Activated naive CD8-positive, alpha-beta T cell treated with anti-CD3 and anti-CD28 coated beads, Interleukin-2, amount 10 ng/mL, durations not matched to agents 7 days and 5 days (primary cell): ENCODE results near the gene TCF7L2. TPM values are rescaled to one million over a fixed set of nuclear protein-coding genes. Genes with fewer than 3 reads are reported as not detected.
"Not testable (repeated sequence)": the region's sequence is repeated elsewhere in the genome, so short reads cannot be mapped to it uniquely, and the experiment has no call there.

Experiments used
- ATAC-seq: fragments of 150-1000 bp; cut with Tn5 transposase; one replicate; pipeline ENCODE4 v1.10.0; 2021; ENCODE audit warnings: low read depth, moderate library complexity
- POLR2A ChIA-PET: fragments of 350-600 bp; sonication (Branson Sonifier 250); formaldehyde crosslinking; loops from one replicate; lab custom pipeline; 2021; ENCODE audit warnings: antibody characterized with exemption; lab: Charles Lee
- DNase-seq: peaks from one replicate; pipeline ENCODE4 v3.0.0; 2021
- H3K27ac Mint-ChIP-seq: one replicate; pipeline ENCODE4 v1.8.0; 2022; ENCODE audit warnings: mild to moderate bottlenecking, mixed read lengths
- H3K27me3 Mint-ChIP-seq: one replicate; pipeline ENCODE4 v1.8.0; 2022; ENCODE audit warnings: mild to moderate bottlenecking, moderate library complexity, mixed read lengths
- H3K36me3 Mint-ChIP-seq: one replicate; pipeline ENCODE4 v1.8.0; 2021; ENCODE audit warnings: mild to moderate bottlenecking, mixed read lengths
- H3K4me1 Mint-ChIP-seq: one replicate; pipeline ENCODE4 v1.8.0; 2021; ENCODE audit warnings: mixed read lengths
- H3K4me3 Mint-ChIP-seq: one replicate; pipeline ENCODE4 v1.8.0; 2022; ENCODE audit warnings: mild to moderate bottlenecking, moderate library complexity, mixed read lengths
- H3K9me3 Mint-ChIP-seq: one replicate; pipeline ENCODE4 v1.8.0; 2021; ENCODE audit warnings: mixed read lengths
- total RNA-seq, 2 experiments: library from RNA; stranded (reverse); gene quantifications; one replicate each; pipeline ENCODE4 v1.2.3, GENCODE V29; 2021

Gene TCF7L2
- total RNA-seq, 2 experiments from 2014 or later, result 1.9 to 2.2 TPM

DNA sequence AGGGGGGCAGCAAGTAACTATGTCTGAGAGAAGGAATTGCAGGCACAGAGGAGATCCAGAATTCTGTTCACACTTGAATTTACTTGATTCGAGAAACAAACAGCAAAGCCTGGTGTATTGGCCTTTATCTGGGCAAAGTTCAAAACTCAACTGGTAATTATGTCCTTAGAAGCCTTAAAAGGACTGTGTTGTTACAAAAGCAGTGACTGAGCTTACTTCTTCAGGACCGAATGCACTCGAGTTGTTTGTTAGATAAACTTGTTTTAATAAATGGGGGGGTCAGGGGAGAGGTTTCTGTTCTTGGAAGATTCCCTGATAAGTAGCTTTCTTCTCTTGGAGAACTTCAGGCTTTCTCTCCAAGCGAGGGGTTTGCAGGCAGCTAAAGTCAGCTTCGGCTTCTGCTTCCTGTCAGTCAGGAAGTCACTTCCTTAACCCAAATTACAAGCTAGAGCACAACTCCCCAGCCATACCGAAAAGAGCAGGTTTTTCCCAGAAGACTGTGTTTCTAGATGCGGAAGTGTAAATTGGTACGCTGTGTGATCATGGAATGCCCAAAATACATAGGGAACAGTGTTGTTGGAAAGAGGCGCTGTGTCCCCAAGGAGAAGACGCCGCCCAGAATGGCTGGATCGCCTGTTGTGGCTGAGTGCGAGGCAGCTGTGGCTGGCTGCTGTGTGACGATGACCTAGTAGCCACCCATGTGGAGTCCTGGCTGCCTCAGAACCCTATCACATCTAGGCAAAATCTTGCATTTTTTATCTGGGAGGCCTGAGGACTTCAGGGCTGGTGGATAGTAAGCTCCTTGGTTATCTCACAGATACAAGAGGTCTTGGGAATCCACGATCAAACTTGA, 110.4 kb downstream of the TCF7L2 start:
- Mint-ChIP-seq H3K4me1 (no peaks in the 10 kb centered on the region), H3K9me3 (no peaks in the 10 kb centered on the region), H3K27me3 (peaks cover 19% of the 10 kb centered on the region), H3K4me3 (no peak overlapping the region), H3K27ac (no peak overlapping the region), H3K36me3 (no peaks in the 10 kb centered on the region)
- no peak for DNase-seq
- POLR2A ChIA-PET, result no interaction called here
- ATAC-seq, result peak; percentile 42

DNA sequence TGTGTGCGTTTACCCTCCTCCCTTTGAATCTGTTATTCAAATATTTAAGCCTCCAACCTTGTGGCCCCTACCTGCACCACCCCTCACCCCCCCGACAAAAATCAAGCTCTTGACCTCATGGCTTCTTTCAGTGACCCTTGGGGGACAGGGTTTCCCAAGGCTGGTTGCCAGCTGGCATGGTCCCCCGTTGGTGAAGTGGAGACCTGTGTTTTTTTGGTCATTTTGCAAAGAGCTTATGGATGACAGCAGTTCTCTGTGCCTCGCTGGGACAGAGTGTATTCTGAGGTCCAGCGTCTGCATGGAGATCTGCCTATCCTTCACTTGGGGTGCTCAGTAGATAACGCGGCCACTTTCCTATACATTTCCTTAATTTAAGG, 111.0 kb downstream of the TCF7L2 start:
- Mint-ChIP-seq H3K27ac (no peak overlapping the region), H3K4me1 (no peaks in the 10 kb centered on the region), H3K36me3 (no peaks in the 10 kb centered on the region), H3K27me3 (peaks cover 15% of the 10 kb centered on the region), H3K4me3 (no peak overlapping the region), H3K9me3 (no peaks in the 10 kb centered on the region)
- no peak for DNase-seq
- POLR2A ChIA-PET, result no interaction called here
- ATAC-seq, result no peak

DNA sequence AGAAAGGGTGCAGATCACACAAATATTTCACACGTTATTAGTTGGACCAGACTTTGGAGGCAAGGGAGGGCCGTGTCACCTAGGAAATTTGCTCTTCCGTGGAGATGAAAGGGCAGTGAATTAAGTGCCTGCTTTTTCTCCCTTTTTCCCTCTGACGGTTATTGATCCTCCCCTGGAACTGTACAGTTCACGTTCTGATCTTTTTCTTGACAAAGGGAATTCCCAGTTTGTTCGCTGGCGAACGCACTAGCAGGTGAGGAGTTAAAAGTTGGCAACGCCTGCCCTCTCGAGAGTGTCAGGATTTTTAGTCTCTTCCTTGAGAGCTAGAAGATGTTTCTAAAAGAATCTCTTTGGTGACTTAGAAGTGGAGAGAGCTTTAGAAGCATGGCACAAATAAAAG, 111.5 kb downstream of the TCF7L2 start:
- POLR2A ChIA-PET, result no interaction called here
- peaks cover 12% of the 10 kb centered on the region for H3K27me3 Mint-ChIP-seq
- DNase-seq, result no peak

DNA sequence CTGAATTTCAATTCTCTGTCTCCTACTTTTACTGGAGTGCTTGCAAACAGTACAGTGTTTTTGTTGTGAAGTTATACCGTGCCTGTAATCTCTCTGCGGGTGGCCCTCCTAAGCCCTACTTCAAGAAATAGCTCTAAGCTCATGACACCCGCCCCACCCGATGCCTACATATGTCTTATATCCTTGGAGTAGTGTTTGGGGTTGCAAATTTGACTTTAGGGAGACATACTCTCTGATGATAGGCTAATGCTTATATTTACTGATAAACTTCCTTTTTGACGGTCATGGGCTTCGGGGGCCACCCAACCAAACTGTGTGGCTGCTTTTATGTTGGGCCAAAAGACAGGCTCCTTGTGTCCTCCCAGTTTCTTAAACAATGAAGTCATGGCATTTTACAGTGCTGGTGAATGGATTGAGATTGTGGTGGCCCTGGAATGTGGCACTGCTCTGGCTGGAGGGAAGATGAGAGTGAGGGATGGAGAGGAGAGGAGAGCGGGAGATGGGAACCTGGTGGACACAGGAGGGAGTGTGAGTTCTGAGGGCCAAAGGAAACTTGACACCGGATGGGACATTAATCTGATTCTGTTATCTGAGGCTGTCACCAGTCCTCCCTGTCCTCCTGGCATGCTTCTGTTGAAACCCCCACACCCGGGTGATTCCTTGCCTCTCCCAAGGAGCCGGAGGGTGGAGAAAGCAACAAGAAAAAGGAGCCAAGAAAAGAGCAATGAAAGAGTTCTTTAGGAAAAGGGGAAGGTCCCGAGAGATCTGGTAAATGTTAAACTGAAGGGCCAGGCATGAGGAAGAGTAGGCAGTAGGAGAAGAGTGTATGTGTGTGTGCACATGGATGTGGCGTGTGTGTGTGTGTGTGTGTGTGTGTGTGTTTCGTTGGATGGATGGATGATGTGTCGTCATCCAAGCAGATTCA, 113.3 kb downstream of the TCF7L2 start:
- ATAC-seq (no peak), DNase-seq (no peak)
- Mint-ChIP-seq H3K27ac (no peak overlapping the region), H3K4me1 (no peaks in the 10 kb centered on the region), H3K27me3 (peaks cover 12% of the 10 kb centered on the region), H3K9me3 (no peaks in the 10 kb centered on the region), H3K4me3 (no peak overlapping the region), H3K36me3 (no peaks in the 10 kb centered on the region)
- POLR2A ChIA-PET, result no interaction called here

More for the DNA sequence above, 111.5 kb downstream of the TCF7L2 start:
- Mint-ChIP-seq H3K4me3 (no peak overlapping the region), H3K36me3 (no peaks in the 10 kb centered on the region), H3K4me1 (no peaks in the 10 kb centered on the region), H3K27ac (no peak overlapping the region), H3K9me3 (no peaks in the 10 kb centered on the region)
- no peak for ATAC-seq

DNA sequence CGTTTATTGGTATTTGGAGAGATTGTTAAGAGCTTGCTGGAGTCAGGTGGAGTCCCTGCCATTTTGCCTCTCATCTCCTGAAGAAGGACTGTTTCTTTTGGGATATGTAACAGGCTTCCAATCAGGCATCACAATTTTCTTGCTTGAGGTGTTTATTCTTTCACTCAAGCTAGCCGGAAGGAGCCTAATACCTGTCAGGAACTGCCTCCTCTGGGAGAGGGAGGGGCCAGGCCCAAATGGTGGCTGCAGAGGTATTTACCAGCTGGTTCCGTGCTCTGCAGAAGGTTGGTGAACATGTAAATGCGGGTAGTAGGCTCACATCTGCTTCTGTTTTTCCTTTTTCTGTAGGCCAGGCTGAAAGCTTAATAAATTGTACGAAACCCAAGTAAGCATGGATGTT, 114.0 kb downstream of the TCF7L2 start:
- no peak for DNase-seq
- Mint-ChIP-seq H3K9me3 (no peaks in the 10 kb centered on the region), H3K4me1 (no peaks in the 10 kb centered on the region), H3K36me3 (no peaks in the 10 kb centered on the region), H3K27ac (no peak overlapping the region), H3K27me3 (peaks cover 16% of the 10 kb centered on the region), H3K4me3 (no peak overlapping the region)
- POLR2A ChIA-PET, result no interaction called here
- ATAC-seq, result no peak

DNA sequence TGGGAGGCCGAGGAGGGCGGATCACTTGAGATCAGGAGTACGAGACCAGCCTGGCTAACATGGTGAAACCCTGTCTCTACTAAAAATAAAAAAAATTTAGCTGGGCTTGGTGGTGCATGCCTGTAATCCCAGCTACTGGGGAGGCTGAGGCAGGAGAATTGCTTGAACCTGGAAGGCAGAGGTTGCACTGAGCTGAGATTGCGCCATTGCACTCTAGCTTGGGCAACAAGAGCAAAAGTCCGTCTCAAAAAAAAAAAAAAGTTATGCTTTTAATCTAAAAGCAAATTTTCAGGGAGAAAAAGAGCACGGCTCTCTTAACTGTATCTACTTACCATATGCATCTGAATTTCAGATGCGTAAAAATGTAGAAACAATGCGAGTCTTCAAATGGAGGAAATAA, 116.1 kb downstream of the TCF7L2 start:
- H3K4me1 Mint-ChIP-seq, H3K9me3 Mint-ChIP-seq, POLR2A ChIA-PET, H3K27ac Mint-ChIP-seq, DNase-seq, H3K4me3 Mint-ChIP-seq, ATAC-seq, H3K36me3 Mint-ChIP-seq: not testable (repeated sequence)
- H3K27me3 Mint-ChIP-seq, result peaks cover 16% of the 10 kb centered on the region

DNA sequence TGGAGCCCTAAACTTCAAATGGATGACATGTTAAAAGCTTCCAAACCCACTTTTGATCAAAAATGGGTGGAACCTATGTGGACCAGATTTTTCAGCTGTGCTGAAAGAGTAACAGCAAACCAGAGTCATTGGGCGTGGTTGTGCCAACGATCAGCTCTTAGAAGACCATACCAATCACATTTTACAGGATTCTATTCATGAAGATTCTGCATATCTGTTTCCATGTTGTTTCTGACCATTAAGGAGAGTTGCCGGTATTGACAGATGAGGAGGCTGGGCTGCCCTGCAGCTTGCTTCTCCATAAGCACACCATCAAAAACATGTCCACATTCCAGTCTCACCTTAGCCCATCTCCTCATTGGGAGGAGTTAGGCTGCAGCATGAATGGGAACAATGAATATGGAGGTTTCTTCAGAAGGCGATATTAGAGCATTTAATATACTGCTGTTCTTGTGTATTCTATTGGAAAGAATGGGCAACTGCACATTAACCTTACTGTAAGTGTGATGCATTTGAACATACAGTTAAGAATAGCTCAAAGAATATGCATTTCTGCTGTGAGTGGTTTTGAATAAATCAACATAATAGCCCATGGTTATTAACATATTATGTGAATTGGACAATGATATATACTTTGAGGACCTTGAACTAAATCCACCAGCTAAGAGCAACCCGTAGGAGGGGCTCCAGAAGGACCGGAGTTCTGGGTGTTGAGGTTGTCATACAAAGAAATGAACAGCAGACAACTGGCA, 116.7 kb downstream of the TCF7L2 start:
- POLR2A ChIA-PET, result no interaction called here
- H3K36me3 Mint-ChIP-seq, result no peaks in the 10 kb centered on the region
- H3K27me3 Mint-ChIP-seq, result peaks cover 11% of the 10 kb centered on the region
- no peak overlapping the region for H3K27ac Mint-ChIP-seq
- DNase-seq, result no peak
- H3K9me3 Mint-ChIP-seq, result no peaks in the 10 kb centered on the region
- no peak overlapping the region for H3K4me3 Mint-ChIP-seq
- no peaks in the 10 kb centered on the region for H3K4me1 Mint-ChIP-seq
- no peak for ATAC-seq

DNA sequence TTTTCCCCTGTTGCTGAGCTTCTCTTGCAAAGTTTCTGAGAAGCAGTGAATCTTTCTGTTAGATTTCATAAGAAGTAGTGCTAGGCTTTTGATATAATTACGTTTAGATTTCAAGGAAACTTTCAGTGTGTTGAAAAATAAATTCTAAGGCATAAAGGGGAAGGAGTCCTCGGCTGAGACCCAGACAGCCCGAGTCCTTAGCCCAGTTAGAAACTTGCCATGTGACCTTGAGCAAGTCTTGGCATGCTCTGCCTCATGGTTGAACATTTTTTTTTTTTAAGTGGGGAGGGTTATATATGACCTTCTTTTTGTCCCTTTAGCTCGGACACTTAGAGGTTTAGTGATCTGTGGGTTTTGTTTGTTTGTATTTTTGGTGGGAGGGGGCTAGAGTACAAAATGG, 117.5 kb downstream of the TCF7L2 start:
- POLR2A ChIA-PET, result no interaction called here
- no peak for DNase-seq
- Mint-ChIP-seq H3K36me3 (no peaks in the 10 kb centered on the region), H3K4me3 (no peak overlapping the region), H3K27me3 (peaks cover 8% of the 10 kb centered on the region), H3K4me1 (no peaks in the 10 kb centered on the region), H3K9me3 (no peaks in the 10 kb centered on the region), H3K27ac (no peak overlapping the region)
- no peak for ATAC-seq

DNA sequence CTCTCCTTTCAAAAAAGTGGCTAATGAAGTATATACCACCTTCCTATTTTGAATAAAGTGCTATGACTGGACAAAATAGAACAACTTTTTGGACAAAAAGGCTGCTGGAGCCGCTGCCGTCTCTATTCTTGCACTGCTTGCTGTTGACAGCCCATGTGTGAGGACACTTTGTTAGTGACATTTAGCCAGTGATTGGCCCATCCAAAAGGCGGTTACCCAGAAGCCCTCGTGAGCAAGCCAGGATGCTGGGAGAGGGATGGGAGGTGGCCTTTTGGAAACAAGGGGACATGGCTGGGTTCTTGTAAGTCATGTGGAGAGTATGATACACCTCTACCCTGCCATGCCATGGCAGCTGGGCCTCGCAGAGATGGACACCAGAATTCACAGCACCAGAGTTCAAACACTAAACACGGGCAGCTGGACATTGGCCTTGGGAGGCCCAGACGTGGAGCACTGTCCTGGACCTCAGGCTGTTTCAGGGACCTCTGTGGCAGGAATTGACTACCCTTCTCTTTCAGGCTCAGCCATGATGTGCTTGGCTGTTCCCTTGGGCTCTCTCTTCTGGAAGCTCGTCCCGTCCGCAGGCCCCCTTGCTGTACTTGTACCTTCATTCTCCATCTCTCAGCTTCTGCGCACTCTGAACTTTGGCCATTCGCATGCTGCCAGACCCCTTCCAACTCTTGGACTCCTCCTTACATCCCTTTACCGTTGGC, 118.3 kb downstream of the TCF7L2 start:
- H3K27ac Mint-ChIP-seq, result no peak overlapping the region

DNA sequence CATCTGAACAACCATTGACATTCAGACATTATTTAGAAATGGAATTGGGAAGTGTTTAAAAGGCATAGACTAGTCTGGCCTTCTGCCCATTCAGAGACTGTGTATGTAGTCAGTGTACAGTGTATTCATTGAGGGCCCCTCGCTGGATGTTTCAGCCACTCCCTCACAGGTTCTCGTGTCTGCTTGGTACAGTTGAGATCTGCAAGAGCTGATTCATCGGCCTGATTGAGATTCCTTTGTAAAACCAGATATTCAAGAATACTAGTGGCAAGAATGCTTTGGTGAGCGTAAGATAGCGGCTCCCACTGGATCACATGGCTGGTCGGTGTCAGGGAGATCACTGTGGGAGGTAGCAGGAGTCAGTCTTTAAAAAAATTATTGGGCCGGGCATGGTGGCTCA, 119.5 kb downstream of the TCF7L2 start:
- H3K4me3 Mint-ChIP-seq, result no peak overlapping the region
- H3K36me3 Mint-ChIP-seq, result no peaks in the 10 kb centered on the region
- POLR2A ChIA-PET, result no interaction called here
- H3K9me3 Mint-ChIP-seq, result no peaks in the 10 kb centered on the region
- ATAC-seq (no peak), DNase-seq (no peak)
- H3K27ac Mint-ChIP-seq, result no peak overlapping the region
- H3K4me1 Mint-ChIP-seq, result no peaks in the 10 kb centered on the region
- peaks cover 4% of the 10 kb centered on the region for H3K27me3 Mint-ChIP-seq

More for the DNA sequence above, 118.3 kb downstream of the TCF7L2 start:
- Mint-ChIP-seq H3K4me3 (no peak overlapping the region), H3K4me1 (no peaks in the 10 kb centered on the region), H3K36me3 (no peaks in the 10 kb centered on the region), H3K9me3 (no peaks in the 10 kb centered on the region), H3K27me3 (peaks cover 6% of the 10 kb centered on the region)
- POLR2A ChIA-PET, result no interaction called here
- no peak for DNase-seq
- no peak for ATAC-seq

DNA sequence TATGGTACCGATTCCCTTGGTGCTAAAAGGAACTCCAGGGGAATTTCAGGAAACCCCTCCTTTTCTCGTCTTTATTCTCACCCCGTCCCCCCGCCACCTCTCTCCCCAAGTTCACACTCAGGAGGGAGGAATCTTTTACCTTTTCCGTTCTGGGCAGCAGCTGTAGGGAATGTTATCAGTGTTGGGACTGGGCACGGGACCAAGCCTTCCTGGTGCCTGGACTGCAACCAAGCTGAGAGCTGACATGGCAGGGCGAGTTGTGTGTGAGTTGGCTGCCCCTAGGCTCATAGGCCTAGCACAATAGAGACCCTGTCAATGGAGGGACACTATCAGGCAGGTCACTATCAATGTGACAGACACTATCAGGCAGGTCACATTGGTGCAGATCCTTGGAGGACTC, 121.4 kb downstream of the TCF7L2 start:
- peaks cover 5% of the 10 kb centered on the region for H3K27me3 Mint-ChIP-seq
- POLR2A ChIA-PET, result no interaction called here
- no peaks in the 10 kb centered on the region for H3K36me3 Mint-ChIP-seq
- DNase-seq (no peak), ATAC-seq (no peak)
- no peak overlapping the region for H3K4me3 Mint-ChIP-seq
- no peak overlapping the region for H3K27ac Mint-ChIP-seq
- H3K9me3 Mint-ChIP-seq, result no peaks in the 10 kb centered on the region
- no peaks in the 10 kb centered on the region for H3K4me1 Mint-ChIP-seq

DNA sequence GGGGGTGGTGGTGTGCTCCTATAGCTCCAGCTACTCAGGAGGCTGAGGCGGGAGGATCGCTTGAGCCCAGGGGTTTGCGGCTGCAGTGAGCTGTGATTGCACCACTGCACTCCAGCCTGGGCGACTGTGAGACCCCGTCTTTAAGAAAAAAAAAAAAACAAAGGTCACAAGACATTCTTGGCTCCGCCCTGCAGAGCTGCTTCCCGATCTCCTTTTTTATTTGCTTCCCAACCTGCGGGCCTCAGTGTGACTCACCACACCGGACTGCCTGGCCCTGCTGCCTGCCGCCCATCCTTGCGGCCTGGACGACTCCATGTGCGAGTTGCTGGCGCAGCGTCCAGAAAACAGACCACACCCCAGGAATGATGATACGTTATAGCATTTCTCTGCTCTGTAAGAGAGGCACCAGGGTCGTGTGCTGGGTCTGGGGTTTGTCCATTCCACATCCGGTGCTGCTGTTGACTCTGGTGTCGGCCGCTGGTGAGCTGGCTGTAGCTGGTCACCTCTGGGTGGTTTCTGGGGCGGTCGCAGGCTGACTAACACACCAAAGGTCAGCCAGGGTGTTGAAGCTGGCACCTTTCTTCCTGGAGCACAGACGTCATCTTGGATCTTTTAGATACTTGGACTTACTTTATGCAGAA, 123.6 kb downstream of the TCF7L2 start:
- Mint-ChIP-seq H3K27ac (no peak overlapping the region), H3K4me3 (no peak overlapping the region), H3K4me1 (no peaks in the 10 kb centered on the region), H3K27me3 (peaks cover 7% of the 10 kb centered on the region), H3K9me3 (no peaks in the 10 kb centered on the region), H3K36me3 (no peaks in the 10 kb centered on the region)
- DNase-seq, result no peak
- POLR2A ChIA-PET, result interaction anchor here (0.7 kb wide), 1 partner anchor 557 kb away, joined by 4 read pairs; no protein-coding TSS in a partner anchor
- no peak for ATAC-seq
